Keratinocyte (primary cell): ENCODE data around the gene NOP14. TPM values are rescaled to one million over a fixed set of nuclear protein-coding genes. Genes with fewer than 3 reads are reported as not detected.

Source experiments
- DNase-seq: peaks from one replicate; pipeline ENCODE4 v3.0.0-alpha.2; 2011; ENCODE audit warnings: low read depth, missing footprints, low spot score
- FAIRE-seq: peaks from 2 replicates; lab custom pipeline; 2011; peaks lifted over from hg19 to GRCh38; lab: Jason Lieb, UNC
- H2AFZ ChIP-seq: 2 replicates; pipeline ENCODE4 v1.6.0; 2012; ENCODE audit warnings: low read length, control low read depth, inconsistent platforms; ENCODE audit not compliant: control insufficient read depth
- H3K27ac ChIP-seq: 2 replicates; pipeline ENCODE4 v1.5.1; 2011; ENCODE audit warnings: low read length; ENCODE audit not compliant: control insufficient read depth, insufficient read depth
- H3K27me3 ChIP-seq: 3 replicates; pipeline ENCODE4 v1.6.0; 2011; ENCODE audit warnings: low read length; ENCODE audit not compliant: control insufficient read depth, insufficient read depth; ENCODE audit errors: extremely low read depth
- H3K36me3 ChIP-seq, 2 experiments: 2 replicates in 1 of 2; 3 replicates in 1 of 2; pipeline ENCODE4 v1.5.1; 2011; ENCODE audit warnings: low read length in 2 of 2, mild to moderate bottlenecking in 1 of 2; ENCODE audit not compliant: control insufficient read depth in 2 of 2, insufficient read depth in 2 of 2; ENCODE audit errors: extremely low read depth in 1 of 2
- H3K4me1 ChIP-seq: 3 replicates; pipeline ENCODE4 v1.5.1; 2011; ENCODE audit warnings: low read length; ENCODE audit not compliant: control insufficient read depth, insufficient read depth; ENCODE audit errors: extremely low read depth
- H3K4me2 ChIP-seq: 3 replicates; pipeline ENCODE4 v1.6.0; 2011; ENCODE audit warnings: low read depth, low read length; ENCODE audit not compliant: control insufficient read depth, insufficient read depth; ENCODE audit errors: extremely low read depth
- H3K4me3 ChIP-seq, 3 experiments: fragments of 200-600 bp in 1 of 3; sonication (generic) in 1 of 3; 2 replicates in 2 of 3; 3 replicates in 1 of 3; pipeline ENCODE4 v1.5.1; 2011 to 2016; ENCODE audit warnings: low read length in 3 of 3, mild to moderate bottlenecking in 3 of 3, control low read depth in 2 of 3, inconsistent platforms in 1 of 3, low read depth in 1 of 3, mixed read lengths in 1 of 3, mixed run types in 1 of 3, moderate library complexity in 1 of 3; ENCODE audit not compliant: control insufficient read depth in 2 of 3, insufficient read depth in 2 of 3; ENCODE audit errors: extremely low read depth in 1 of 3
- H3K79me2 ChIP-seq: 2 replicates; pipeline ENCODE4 v1.6.0; 2012; ENCODE audit warnings: low read length; ENCODE audit not compliant: control insufficient read depth, insufficient read depth
- H3K9ac ChIP-seq: 3 replicates; pipeline ENCODE4 v1.6.0; 2011; ENCODE audit warnings: low read length; ENCODE audit not compliant: control insufficient read depth, insufficient read depth; ENCODE audit errors: extremely low read depth
- H3K9me1 ChIP-seq: 3 replicates; pipeline ENCODE4 v1.6.0; 2011; ENCODE audit warnings: low read length; ENCODE audit not compliant: control insufficient read depth, insufficient read depth; ENCODE audit errors: extremely low read depth
- H3K9me3 ChIP-seq: 2 replicates; pipeline ENCODE4 v1.5.1; 2012; ENCODE audit warnings: low read depth, low read length; ENCODE audit not compliant: control insufficient read depth
- H4K20me1 ChIP-seq: 3 replicates; pipeline ENCODE4 v1.6.0; 2011; ENCODE audit warnings: low read length; ENCODE audit not compliant: control insufficient read depth, insufficient read depth; ENCODE audit errors: extremely low read depth
- CTCF ChIP-seq, 3 experiments: IDR thresholded peaks in 1 of 3; conservative IDR thresholded peaks in 1 of 3; optimal IDR thresholded peaks in 1 of 3; 2 replicates in 2 of 3; 3 replicates in 1 of 3; pipeline versions ENCODE3 to v1.5.1; 2011; ENCODE audit warnings: low read length in 3 of 3, mild to moderate bottlenecking in 3 of 3, moderate library complexity in 2 of 3, control low read depth in 1 of 3, inconsistent platforms in 1 of 3; ENCODE audit not compliant: insufficient read depth in 2 of 3; ENCODE audit errors: extremely low read depth in 1 of 3
- EZH2 ChIP-seq: IDR thresholded peaks from one replicate; pipeline ENCODE4 v1.6.1; 2012; ENCODE audit warnings: inconsistent platforms, mild to moderate bottlenecking, low read length, moderate library complexity
- dilution Hi-C: fragments of 300-500 bp; cut with MboI; formaldehyde crosslinking; loops from one replicate; pipeline ENCODE4 v1.7.0; 2020; ENCODE audit warnings: low sequenced_read_pairs; ENCODE audit not compliant: extremely low pct_ligation_motif_present
- polyA plus RNA-seq, 5 experiments: library from polyadenylated mRNA; depleted of rRNA in 3 of 5; stranded (reverse) in 3 of 5; stranded (forward) in 1 of 5; unstranded in 1 of 5; fragments of >200 nt; gene quantifications; 1 replicate in 1 of 5; 2 replicates in 3 of 5; 3 replicates in 1 of 5; pipeline versions ENCODE4 v1.2.1 to v1.2.3, GENCODE V29; 2011 to 2012; ENCODE audit warnings: missing spikeins in 2 of 5, low read depth in 1 of 5, low replicate concordance in 1 of 5

NOP14 gene
- polyA plus RNA-seq, 1 donor (not counting 4 experiments of a cell fraction or from before 2014, with no cell fraction given): 21.8 TPM

GRCh38 chr4:2996415-2996814, 33.2 kb upstream of the NOP14 start:
- DNase-seq: no peak
- dilution Hi-C loops: no loop called here
- no peak for TF ChIP-seq EZH2
- no peak for TF ChIP-seq CTCF (optimal IDR thresholded peaks at IDR 0.05 in 1 of 3, IDR thresholded peaks at IDR 0.05 in 1 of 3, conservative IDR thresholded peaks at IDR 0.05 in 1 of 3; ENCODE audit: extremely low read depth in 1 of 3, insufficient read depth in 2 of 3, low read length in 3 of 3)
- Histone ChIP-seq H3K4me3 (no peak overlapping the region), H3K36me3 (no peaks in the 10 kb centered on the region), H3K4me2 (no peak overlapping the region), H2AFZ (no peak overlapping the region), H4K20me1 (no peaks in the 10 kb centered on the region), H3K27me3 (no peaks in the 10 kb centered on the region), H3K9ac (no peak overlapping the region), H3K9me1 (no peaks in the 10 kb centered on the region), H3K27ac (no peak overlapping the region), H3K4me1 (no peaks in the 10 kb centered on the region), H3K79me2 (no peaks in the 10 kb centered on the region), H3K9me3 (no peaks in the 10 kb centered on the region)
- no peak for FAIRE-seq

- H3K9ac ChIP-seq: no peak overlapping the region
- no peaks in the 10 kb centered on the region for H4K20me1 ChIP-seq
- no peaks in the 10 kb centered on the region for H3K36me3 ChIP-seq
- no peaks in the 10 kb centered on the region for H3K27me3 ChIP-seq
- no peak overlapping the region for H2AFZ ChIP-seq
- FAIRE-seq (no peak), DNase-seq (no peak)
- TF ChIP-seq CTCF (optimal IDR thresholded peaks at IDR 0.05 in 1 of 3, IDR thresholded peaks at IDR 0.05 in 1 of 3, conservative IDR thresholded peaks at IDR 0.05 in 1 of 3; ENCODE audit: extremely low read depth in 1 of 3, insufficient read depth in 2 of 3, low read length in 3 of 3) (no peak), EZH2 (no peak)
- no peaks in the 10 kb centered on the region for H3K9me1 ChIP-seq
- no peak overlapping the region for H3K27ac ChIP-seq
- no peaks in the 10 kb centered on the region for H3K79me2 ChIP-seq
- H3K4me2 ChIP-seq: no peak overlapping the region
- H3K4me1 ChIP-seq: no peaks in the 10 kb centered on the region
- dilution Hi-C loops: no loop called here
- H3K9me3 ChIP-seq: no peaks in the 10 kb centered on the region
- no peak overlapping the region for H3K4me3 ChIP-seq
Observed at GRCh38 chr4:2995546-2996265, 32.5 kb upstream of the NOP14 start.
